NCI-H187 treated with DMSO at 0.1 percent for 48 hours (cell line): ENCODE data around the gene TTC32.
"Not testable (repeated sequence)": the region's sequence is repeated elsewhere in the genome, so short reads cannot be mapped to it uniquely, and the experiment has no call there.

Source experiments
- DNase-seq: peaks from one replicate; lab custom pipeline; 2025; lab: John Stamatoyannopoulos, UW

The TTC32 gene

GRCh38 chr2:19899985-19900930 lies 1.5 kb downstream of the TTC32 start:
- no peak for DNase-seq

GRCh38 chr2:19898592-19899329 lies 3.0 kb downstream of the TTC32 start:
- no peak for DNase-seq

DNA sequence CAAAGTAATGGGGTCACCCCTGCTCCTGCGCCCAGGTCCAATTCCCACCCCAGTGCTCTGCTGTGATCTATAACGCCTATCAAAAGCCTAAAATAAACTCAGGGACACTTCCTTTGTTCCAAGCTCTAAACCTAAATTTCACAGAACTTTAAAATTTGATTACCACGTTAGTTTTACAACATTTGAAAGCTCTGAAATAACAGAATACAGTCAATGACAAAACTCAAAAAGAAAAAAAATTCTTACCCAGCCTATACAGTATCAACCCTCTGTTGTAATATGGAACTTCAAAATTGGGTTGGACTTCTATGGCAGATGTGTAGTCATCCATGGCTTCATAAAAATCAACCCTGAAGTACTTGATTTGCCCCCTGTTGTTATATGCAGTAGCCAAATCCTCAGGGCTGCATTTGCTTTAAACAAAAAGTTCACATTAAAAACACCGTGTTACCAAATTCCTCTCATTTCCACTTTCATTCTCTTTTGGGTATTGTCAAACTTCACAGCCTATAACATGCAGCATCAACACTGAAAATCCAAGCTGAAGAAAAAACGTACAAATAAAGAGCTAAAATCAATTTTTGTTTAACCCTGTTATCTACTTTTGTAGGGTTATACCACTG lies 4.0 kb downstream of the TTC32 start:
- DNase-seq = no peak

DNA sequence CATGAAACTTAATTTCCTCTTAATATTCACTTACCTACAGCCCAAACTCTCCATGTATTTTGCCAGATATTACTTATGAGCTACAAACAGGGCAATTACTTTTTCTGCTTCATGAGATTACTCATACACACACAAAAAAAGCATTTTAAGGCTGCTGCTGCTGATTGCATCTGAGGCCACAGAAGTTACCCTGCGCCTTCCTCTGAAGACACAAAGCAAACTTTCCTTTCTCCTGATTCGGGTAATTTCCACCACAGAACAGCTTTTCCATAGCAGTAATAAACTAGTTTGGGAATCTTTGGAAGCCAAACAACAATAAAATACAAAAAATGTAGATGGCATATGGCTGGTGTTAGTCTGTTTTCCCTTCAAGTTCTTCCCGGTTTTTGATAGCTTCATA lies 6.2 kb downstream of the TTC32 start:
- no peak for DNase-seq

DNA sequence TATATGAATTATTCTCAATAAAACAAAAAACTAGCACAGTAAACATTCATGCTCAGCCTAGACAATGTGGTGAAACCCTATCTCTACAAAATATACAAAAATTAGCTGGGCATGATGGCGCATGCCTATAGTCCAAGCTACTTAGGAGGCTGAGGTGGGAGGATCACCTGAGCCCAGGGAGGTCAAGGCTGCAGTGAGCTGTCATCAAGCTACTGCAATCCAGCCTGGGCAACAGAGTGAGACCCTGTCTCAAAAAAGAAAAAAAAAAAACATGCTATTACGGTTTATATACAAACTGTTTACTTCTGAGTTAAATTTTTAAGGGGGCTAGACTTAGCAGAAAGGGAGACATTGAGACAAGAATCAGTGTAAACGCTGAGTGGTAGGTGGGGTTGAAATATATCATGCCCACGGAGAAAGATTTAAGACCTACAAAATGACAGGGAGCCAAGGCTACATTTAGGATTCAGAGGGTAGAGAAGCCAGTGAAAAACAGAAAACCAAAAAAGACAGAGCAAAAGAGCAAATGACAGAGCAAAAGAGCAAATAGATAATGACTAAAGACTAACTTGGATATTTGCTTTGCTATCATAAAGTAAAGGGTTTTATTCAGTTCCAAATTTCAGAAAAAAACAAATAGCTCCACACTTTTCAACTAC lies 7.5 kb downstream of the TTC32 start:
- no peak for DNase-seq

DNA sequence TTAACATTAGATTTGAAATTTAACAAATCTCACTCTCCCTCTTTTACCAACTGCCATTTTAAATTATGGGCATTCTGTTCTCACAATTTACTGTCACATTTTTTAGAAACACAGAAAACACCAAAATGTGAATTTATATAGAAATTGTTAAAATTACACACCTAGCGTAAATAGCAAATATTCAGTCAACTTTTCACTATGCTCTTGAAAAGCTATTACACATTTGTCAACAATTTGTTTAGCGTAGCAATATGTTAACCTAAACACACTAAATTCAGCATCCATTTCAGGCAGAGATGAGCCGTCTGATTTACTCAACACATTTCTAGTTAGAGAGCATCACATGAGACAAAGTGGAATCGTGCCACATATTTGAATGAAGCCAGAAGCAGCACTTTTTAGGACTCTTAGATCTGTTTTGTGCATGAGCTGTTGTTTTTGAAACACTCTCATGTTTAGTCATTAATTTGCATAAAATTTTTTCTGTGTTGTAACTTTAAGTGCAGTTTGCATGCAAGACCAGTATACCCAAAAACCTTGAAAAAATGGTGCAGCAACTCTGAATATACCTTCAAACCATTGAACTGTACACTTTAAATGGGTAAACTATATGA lies 8.2 kb downstream of the TTC32 start:
- DNase-seq = no peak

- not testable (repeated sequence) for DNase-seq
Measured at GRCh38 chr2:19891971-19892370, 9.8 kb downstream of the TTC32 start.

GRCh38 chr2:19890104-19890503 lies 11.7 kb downstream of the TTC32 start:
- DNase-seq = no peak

- no peak for DNase-seq
Measured at GRCh38 chr2:19888831-19889230, 13.0 kb downstream of the TTC32 start.

DNA sequence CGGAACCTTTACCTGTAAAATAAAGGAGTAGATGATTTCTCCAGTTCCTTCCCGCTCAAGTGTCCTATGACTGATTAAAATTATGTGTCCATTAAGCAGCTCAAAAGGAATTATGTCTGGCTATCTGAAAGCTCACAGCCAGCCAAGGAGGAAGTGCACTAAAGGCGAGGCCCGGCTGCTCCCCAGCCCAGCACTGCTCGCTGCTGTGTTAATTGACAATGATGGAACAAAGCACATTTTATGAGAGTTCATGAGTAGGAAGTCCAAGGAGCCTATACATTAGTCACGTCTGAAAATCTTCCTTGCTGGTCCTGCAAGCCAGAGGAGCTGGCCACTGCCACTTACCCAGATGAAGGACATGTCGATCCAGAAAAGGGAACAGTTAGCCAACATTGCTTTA lies 14.3 kb downstream of the TTC32 start:
- DNase-seq = no peak

- no peak for DNase-seq
Measured at GRCh38 chr2:19886261-19886660, 15.5 kb downstream of the TTC32 start.

DNA sequence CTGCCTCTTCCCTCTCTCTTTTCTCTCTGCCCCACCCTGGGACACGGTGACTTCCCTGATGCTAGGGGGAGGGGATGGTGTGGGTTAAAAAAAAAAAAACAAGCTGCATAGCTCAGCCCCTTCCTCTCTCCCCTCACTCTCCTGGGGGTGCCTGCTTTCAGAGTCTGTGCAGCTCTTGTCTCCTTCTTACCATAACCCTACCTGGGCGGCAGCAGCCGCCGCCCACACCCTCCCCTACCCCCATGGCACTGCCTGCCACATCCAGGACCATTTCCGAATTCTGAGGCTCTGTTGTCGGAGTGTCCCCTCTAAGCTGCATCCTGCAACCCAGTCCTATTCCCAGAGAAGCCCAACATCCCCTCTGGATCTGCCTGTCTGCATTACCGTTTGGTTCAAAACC lies 16.0 kb downstream of the TTC32 start:
- no peak for DNase-seq

GRCh38 chr2:19883971-19884720 lies 17.6 kb downstream of the TTC32 start:
- DNase-seq = no peak

- no peak for DNase-seq
Measured at GRCh38 chr2:19883486-19883885, 18.3 kb downstream of the TTC32 start.

DNA sequence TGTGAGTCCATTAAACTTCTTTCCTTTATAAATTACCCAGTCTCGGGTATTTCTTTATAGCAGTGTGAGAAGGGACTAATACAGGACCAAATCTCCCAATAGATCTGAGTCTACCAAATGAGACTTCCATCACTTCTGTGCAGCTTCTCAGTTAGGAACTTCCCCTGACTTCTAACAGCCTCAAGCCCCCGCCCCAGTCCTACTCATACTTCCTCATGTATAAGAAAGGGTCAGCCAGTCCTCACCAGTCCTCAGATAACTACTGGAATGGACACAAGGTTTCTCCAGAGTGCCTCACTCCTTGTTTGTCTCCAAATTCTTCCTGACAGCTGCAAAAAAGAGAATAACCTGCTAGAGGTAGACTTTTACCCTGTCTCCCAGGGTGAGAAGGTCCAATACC lies 19.5 kb downstream of the TTC32 start:
- no peak for DNase-seq

- no peak for DNase-seq
Measured at GRCh38 chr2:19881908-19882265, 19.9 kb downstream of the TTC32 start.

- DNase-seq = no peak
Measured at GRCh38 chr2:19881221-19881907, 20.4 kb downstream of the TTC32 start.

DNA sequence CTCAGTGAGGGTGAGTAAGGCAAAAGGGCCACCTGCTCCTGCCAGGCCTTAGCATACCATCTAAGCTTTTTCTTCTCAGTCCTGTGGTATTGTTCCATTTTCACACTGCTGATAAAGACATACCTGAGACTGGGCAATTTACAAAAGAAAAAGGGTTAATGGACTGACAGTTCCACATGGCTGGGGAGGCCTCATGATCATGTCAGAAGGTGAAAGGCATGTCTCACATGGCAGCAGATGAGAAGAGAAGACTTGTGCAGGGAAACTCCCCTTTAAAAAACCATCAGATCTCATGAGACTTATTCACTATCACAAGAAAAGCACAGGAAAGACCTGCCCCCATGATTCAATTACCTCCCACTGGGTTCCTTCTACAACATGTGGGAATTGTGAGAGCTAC lies 21.6 kb downstream of the TTC32 start:
- DNase-seq = not testable (repeated sequence)

DNA sequence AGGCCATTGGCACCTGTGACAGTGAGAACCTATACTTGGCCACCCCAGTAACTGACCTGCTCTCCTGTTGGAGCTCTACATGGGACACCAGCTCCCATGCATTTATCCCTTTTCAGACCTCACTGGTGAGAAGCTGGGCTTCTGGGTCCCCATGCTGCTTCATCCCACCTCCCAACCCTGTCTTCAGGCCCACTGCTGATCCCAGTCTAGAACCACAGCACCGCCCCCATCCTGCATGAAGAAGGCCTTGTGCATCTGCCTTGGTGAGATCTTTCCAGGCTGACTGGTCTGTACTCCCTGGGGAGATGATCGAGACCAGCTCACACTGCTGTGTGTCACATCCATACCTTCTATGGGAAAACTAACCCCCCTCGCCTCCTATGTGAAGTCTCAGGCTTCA lies 22.7 kb downstream of the TTC32 start:
- no peak for DNase-seq

DNA sequence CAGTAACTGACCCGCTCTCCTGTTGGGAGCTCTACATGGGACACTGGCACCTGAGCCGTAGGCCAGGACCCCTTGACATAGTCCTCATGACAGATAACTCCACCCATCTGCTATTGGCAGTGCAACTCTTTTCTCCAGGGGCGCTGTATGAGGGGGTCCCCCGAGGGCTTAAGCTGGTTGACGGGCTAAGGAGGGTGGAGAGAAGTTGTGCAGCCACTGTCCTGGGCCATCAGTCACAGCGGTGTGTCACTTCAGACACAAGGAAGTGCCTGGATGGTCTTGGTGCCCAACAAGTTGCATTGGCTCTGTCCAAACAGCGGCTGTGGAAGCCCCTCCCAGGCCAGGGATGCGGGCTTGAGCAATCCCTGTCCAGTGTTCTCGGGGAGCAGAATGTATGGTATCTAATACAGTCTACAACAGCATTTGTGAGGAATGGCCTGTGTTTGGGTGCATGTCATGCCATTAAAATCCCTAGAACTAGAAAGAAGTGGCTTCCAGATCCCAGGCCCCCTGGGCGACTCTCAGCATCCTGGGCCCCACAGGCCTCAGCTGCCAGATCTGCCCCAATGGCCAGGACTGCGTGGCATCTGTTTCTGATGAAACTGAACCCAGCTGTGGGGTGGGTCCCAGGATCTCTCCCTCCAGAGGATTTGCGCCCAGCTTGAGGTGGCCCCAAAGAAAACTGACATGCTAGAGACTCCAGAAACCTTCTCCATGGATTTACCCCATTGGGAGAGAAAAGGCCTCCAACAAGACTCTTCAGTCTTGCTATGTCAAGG lies 23.3 kb downstream of the TTC32 start:
- DNase-seq = no peak
